HG03342 (cell line): Measurements from ENCODE around the gene VPS51.
"Not testable (repeated sequence)": the region's sequence is repeated elsewhere in the genome, so short reads cannot be mapped to it uniquely, and the experiment has no call there.

Experiments
- ATAC-seq: cut with Tn5 transposase; IDR thresholded peaks from one replicate; pipeline ENCODE4 v1.9.1; 2021; ENCODE audit warnings: mild to moderate bottlenecking, moderate library complexity; ENCODE audit not compliant: unreplicated experiment

The VPS51 gene

DNA sequence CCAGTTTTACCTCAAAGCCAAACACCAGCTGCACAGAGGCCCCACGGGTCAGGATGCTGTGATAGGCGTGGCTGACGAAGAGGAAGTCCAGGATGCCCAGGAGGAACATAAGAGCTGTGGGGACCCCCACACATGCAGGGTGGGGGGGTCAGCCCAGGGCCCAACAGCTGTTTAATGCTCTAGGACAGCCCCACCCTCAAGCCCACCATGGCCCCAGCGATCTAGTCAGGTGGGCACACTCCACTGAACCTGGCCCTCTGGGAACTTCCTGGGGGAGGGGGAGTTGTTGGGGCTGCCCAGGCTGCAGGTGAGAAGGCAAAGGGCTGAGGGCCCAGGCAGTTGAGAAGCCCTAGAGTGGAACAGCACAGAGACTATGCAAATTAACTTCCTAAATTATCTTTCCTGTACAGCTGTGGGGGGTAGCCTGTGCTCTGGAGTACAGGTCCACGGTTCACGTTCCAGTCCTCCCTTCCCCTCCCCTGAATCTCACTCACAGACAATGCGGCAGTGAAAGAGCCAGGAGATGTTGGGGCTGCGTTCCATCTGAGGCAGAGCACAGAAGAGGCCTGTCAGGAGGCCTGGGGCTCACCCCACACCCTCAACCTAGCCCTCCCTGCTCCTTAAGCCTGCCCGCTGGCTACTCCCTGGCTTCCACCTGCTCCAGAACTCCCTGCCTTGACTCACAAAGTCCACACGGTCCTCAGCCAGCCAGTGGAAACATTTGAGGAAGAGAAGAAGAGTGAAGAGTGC is 36.4 kb downstream of the VPS51 start:
- ATAC-seq = no peak

DNA sequence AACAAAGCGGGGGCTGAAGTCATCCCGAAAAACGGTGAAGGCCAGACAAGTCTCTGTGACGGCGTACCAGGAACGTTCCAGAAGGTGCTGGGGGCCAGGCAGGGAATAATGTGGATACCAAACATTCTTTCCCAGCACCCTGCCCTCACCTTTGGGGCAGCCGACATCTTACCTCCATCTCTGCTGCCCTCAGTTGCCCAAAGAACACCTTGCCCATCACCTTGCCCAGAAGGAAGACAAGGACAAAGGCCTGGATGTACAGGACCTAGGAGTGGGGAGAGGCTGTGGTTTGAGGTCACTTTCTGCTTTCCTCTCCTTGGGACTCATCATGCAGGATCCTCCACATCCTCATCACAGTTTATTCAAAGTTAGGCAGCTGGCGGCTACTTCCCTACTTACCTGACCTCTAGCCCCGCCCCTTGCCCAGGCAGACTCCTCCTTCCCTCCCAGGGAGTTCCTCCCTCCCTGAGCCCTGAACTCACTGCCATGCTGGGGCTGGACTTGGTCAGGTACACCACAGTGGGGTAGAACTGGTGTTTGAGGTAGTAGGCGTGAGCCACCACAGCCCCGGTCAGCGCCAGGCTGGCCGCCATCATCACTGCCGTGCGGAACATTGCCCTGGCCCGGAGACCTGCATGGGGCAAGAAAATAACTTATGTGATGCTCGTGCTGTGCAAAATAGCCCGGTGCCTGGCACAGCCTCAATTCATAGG is 37.1 kb downstream of the VPS51 start:
- no peak for ATAC-seq

DNA sequence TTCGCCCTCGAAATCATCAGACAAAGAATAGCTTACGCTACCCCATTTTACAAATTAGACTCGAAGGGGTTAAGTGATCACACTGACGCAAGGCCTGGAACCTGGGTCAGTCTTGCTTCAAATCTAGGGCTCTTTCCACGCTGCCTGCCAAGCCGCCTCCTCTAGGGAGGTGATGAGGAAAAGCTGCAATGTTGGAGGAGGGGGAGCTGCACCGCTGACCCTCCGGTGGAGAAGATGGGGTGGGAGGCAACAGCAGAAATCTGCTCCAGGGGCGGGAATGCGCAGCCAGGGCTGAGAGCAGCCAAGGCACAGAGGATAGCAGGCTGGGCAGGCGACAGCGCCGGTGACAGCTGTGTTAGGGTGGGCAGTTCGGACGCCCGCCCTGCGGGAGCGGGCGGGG is 37.7 kb downstream of the VPS51 start:
- no peak for ATAC-seq

DNA sequence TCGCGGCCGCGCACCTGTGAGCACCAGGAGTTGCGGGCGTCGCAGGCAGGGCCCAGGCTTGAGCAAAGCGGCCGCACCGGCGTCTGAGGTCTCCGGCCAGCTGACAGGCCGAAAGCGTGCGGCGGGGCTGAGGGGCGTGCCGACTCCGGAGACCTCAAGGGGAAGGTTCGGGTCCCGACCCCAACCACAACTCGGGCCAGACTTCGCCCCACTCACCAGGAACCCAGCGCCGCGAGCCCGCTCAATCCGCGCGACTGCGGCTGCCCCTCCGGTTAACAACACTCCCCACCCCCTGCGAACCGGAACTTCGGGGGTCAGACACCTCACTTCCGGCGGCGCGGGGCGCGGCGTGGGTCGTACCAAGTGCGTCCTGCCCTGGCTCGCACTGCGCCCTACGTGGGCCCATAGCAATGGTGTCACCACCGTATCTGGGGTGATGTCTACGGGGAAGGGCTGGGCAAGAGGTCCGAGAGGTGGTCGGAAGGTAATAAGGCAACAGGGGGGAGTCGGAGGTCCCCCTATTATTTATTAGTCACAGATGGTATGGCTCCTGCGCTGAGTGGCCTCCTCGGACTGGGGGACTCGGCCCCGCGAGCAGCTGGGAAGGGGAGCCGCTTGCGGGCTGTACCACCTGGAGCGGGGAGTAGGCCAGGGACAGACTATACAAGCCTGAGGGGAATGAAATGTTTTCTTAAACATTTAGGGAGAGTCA is 38.4 kb downstream of the VPS51 start, which contains the start of gene SYVN1:
Gene SYVN1, minus strand, starts transcription at position 280 of the 712 bp plus-strand sequence. CDS start 918 bp downstream, outside the sequence.
- peak; percentile 46 for ATAC-seq

DNA sequence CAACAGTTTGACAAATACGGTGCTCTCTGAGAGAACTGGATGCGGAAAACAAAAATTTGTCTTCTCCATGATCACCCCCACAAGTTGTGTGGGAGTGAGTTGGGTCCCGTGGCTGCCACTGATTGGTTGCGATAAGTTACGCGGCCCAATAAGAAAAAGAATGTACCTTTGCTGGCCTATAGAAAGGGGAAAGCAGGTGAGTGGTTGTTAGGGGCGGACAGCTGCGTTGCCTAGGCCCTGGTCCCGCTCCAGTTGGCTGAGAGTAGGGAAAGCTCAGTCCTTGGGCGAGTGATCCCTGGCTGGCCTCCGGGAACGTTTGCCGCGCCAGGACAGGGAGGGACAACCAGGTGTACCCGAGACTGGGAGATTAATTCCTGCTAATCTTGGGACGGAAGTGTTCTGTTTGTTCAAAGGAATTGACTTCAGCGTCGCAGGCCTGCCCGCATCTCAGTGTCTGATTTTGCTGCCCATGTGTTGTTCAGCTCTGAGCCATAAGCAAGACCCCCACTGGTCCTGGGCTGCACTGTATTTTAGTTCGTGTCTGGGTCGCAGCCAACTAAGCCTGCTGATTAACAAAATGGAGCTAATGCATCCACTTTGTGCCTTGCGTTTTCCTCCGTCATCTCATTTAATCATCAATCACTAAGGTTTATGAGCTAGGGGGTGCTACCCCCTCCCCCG is 39.1 kb downstream of the VPS51 start:
- ATAC-seq = peak; percentile 64

DNA sequence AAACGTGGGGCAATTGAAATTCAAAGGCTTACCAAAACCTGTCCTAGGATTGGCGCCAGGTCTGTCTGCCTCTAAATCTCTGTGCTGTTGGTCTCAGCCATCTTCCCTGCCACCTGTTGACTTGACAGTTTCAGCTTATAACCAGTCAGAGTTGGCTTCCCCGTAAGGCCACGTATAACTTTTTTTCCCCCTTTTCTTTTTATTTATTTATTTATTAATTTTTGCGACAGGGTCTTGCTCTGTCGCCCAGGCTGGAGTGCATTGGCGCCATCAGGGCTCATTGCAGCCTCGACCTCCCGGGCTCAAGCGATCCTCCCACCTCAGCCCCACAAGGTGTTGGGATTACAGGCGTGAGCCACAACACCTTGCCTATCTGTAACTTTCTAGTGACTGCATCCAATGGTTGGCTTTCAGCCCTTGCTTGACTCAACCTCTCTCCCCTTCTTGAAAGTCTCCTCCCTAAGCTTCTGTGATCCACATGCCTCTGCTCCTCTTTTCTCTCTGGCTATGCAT is 39.7 kb downstream of the VPS51 start:
- no peak for ATAC-seq

DNA sequence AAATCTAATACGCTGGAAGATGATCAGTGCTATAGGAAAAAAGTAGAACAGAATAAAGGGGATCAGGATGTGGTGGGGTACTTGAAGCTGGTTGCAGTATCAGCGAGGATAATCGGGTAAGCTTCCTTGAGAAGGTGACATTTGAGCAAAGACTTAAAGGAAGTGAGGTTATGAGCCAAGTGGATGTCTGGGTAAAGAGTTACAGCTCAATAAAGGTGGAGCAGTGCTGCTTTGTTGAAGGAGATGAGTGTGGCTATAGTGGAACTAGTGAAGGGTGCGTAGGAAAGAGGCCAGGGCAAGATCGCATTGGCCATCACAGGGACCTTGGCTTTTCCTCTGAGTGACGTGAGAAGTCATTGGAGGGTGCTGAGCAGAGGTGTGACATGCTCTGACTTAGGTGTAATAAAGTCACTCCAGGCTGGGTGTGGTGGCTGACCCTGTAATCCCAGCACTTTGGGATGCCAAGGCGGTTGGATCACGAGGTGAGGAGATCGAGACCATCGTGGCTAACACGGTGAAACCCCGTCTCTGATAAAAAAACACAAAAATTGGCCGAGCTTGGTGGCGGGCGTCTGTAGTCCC is 40.6 kb downstream of the VPS51 start:
- no peak for ATAC-seq

DNA sequence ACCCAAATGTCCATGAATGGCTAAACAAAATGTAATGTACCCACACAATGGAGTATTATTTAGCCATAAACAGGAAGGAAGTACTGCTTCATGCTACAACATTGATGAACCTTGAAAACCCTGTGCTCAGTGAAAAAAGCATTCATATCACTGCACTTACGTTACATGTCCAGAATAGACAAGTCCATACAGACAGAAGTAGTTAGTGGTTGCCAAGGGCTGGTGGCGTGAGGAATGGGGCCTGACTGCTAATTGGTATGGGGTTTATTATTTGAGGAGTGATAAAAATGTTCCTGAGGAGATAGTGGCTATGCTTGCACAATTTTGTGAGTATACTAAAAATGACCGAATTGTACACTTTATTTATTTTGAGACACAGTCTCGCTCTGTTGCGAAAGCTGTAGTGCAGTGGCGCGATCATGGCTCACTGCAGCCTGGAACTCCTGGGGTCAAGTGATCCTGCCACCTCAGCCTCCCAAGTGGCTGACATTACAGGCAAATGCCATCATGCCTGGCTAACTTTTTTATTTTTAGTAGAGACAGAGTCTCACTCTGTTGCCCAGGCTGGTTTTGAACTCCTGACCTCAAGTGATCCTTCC is 46.0 kb downstream of the VPS51 start:
- no peak for ATAC-seq

DNA sequence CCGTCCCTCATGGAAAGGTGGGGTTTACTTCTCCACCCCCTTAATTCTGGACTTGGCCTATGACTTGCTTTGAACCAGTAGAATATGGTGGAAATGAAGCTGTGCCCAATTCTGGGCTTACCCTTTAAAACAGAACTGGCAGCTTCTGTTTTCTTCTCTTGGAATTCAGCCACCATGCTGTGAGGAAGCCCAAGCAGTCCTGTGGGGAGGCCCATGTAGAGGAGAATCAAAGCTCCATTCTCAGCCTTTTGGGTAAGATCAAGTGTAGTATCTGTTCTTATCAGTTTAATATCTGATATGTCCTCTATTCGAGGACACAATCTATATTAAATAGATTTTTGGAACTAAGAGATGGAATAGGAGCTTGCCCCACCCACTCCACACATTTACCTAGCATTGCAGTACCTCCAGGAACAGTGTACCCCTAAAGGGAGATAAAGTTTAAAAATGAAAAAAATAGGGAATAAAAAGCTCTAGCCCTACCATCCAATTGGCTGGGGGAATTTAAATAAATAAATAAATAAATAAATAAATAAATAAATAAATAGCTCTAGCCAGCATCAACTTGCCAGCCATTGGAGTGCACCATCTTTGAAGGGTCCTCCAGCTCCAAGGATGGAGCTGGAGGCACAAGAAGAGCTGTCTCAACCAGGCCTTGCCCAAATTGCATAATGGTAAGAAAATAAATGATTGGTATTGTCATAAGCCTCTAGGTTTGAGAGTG is 51.5 kb downstream of the VPS51 start:
- no peak for ATAC-seq

DNA sequence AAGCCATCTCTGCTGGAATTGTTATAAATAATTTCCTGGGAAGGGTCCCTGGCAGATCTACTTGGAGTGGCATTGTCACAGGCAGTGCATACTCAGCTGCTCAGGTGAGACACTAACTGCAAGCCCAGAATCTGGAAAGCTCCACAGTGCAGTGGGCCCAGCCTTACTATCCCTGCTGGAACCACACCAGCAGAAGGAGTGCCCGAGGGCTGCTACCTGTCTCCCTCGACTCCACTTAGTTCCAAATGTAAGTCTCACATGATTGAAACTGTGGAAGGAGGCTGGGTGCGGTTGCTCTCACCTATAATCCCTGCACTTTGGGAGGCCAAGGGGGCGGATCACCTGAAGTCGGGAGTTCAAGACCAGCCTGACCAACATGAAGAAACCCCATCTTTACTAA is 52.6 kb downstream of the VPS51 start:
- ATAC-seq = no peak

DNA sequence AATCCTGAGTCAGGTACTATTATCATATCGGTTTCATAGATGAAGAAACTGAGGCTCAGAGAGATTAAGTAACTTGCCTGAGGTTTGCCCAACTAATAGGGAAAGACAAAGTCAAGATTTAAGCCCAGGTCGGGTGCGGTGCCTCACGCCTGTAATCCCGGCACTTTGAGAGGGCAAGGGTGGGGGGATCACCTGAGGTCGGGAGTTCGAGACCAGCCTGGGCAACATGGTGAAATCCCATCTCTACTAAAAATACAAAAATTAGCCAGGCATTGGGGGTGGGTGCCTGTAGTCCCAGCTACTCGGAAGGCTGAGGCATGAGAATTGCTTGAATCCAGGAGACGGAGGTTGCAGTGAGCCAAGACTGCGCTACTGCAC is 54.1 kb downstream of the VPS51 start:
- ATAC-seq = not testable (repeated sequence)

DNA sequence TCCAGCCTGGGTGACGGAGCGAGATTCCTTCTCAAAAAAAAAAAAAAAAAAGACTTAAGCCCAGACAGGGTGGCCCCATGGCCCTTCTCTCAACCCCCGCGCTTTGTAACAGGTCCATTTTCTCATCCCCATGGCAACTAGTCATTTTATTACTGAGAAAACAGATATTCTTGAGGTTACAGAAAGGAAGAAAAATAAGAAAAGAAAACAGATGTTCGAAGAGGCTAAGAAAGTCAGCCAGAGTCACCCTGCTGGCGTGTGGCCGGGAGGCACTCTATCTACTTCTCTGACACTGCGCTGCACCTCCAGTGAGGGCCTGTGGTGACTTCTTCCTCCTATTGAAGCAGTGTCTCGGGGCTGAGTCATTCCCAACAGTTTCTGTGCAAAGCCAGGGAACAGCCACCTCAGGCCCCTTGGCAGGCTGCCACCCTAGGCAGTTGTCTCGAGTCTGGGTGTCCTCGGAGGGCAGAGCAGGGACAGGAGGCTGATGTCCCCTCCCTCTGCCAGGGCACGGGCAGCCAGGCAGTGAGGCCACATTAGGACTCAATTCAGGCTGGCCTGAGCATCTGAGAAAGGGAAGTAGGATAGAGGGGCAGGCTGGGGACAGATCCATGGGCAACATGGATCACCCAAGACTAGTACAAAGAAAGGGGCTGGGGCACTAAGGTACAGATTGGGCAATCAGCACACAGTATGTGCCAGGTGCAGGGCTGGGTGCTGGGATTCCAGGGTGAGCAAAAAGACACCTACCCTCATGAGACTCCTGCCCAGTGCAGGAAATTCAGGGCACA is 54.7 kb downstream of the VPS51 start:
- no peak for ATAC-seq

DNA sequence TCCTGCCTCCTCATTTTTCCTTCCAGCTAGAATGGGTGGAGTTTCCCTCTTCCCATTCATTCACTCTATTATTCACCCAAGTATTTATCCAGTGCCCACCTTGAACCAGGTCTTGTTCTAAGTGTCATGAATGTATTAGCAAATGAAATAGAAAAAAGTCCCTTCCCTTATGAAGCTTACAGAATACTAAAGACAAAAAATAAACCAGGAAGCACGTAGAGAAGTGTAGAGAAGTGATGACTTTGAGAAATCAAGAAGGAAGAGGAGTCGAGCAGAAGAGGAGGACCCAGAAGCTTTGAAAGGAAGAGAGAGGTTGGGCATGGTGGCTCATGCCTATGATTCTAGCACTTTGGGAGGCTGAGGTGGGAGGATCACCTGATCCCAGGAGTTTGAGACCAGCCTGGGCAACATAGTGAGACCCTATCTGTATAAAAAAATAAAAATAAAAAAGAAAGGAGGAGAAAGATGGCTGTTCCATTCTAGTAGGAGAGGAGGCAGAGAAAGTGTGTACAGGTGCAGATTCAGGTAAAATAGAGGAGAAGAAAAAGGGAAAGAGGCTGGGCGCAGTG is 55.4 kb downstream of the VPS51 start:
- ATAC-seq = no peak

DNA sequence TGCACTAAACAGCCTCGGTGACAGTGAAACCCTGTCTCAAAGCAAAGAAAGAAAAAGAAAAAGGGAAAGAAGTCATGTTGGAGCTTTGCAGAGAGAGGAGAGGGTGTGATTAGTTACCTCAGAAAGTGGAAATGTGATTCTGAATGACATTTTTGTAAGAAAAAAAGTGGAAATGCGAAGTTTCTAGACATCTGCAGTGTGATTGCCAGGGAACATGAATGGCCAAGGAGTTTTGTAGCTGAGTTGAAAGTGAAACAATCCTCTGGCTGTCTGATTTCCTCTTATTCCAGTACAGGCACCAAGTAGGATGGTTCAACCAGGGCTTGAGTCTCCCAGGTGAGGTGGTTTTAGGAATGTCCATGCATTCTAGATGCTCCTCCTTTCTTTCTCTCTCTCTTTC is 56.1 kb downstream of the VPS51 start:
- ATAC-seq = no peak

DNA sequence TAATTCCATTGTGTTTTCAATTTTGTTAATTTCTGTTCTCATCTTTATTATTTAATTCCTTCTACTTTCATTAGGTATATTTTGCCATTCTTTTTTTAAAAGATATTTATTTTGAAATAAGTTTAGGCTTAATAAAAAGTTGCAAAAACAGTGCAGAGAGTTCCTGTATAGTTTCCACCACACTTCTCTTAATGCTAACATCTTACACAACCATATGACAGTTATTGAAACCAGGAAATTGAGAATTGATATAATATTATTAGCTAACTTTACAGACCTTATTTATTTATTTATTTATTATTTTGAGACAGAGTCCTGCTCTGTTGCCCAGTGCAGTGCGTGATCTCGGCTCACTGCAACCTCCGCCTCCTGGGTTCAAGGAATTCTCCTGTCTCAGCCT is 60.2 kb downstream of the VPS51 start:
- ATAC-seq = no peak

DNA sequence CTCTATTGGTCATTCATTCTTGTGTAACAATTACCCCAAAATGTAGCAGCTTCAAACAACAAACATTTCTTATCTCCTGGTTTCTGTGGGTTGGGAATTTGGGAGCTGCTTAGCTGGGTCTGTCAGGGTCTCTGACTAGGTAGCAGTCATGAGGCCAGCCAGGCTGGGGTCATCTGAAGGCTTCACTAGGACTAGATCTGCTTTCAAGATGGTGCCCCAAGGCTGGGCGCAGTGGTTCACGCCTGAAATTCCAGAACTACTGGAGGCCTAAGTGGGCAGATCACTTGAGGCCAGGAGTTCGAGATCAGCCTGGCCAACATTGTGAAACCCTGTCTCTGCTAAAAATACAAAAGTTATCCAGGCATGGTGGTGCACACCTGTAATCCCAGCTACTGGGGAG is 60.9 kb downstream of the VPS51 start:
- no peak for ATAC-seq

DNA sequence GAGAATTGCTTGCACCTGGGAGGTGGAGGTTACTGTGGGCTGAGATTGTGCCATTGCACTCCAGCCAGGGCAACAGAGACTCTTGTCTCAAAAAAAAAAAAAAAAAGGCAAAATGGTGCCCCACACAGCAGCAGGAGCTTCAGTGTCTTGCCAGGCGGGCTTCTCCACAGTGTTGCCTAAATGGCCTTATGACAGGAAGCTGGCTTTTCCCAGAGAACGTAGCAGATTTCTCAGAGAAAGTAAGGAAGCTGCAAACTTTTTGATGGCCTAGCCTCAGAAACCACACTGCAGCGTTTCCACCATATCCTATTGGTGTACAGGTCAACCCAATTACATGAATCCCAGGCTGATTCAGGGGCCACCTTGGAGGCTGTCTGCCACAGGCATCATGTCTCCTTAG is 61.3 kb downstream of the VPS51 start:
- no peak for ATAC-seq

DNA sequence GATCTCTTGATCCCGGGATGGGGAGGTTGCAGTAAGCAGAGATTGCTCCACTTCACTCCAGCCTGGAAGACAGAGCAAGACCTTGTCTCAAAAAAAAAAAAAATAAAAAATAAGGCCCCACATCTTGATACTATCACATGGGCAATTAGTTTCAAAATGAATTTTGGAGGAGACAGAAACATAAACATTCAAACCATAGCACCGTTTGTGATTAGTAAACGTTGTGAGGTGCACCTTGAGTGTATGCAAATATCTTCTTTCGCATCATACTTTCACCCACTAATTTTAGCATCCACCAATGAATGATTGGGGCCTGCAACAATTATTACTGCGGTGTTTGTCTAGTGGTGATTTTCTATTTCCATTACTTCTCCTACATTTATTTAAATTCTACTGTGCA is 63.0 kb downstream of the VPS51 start:
- ATAC-seq = peak; percentile 62

DNA sequence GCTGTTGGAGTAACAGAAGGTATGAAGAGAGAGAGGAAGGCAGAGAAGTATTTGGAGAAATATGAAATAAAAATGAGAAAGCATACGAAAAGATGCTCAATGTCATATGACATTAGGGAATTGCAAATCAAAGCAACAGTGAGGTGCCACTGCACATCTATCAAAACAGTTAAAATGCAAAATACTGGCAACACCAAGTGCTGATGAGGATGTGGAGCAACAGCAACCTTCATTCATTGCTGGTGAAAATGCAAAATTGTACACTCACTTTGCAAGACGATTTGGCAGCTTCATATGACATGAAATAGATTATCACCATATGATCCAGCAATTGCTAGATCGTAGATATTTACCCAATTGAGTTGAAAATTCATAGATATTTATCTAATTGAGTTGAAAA is 64.6 kb downstream of the VPS51 start:
- no peak for ATAC-seq
